Endodermal cell (in vitro differentiated cells): ENCODE measurements around the gene NNAT. TPM values are rescaled to one million over a fixed set of nuclear protein-coding genes. Genes with fewer than 3 reads are reported as not detected.
A peak's percentile ranks its signal among the peaks of the same experiment; 100 is the strongest.

Source experiments
- DNase-seq: peaks from one replicate; pipeline ENCODE4 v3.0.0-alpha.2; 2017
- H3K27ac ChIP-seq: 2 replicates; pipeline ENCODE4 v1.5.1; 2013; ENCODE audit warnings: mild to moderate bottlenecking, low read depth, low read length, moderate library complexity
- H3K27me3 ChIP-seq: 2 replicates; pipeline ENCODE4 v1.6.1; 2013; ENCODE audit warnings: mild to moderate bottlenecking, low read length, moderate library complexity; ENCODE audit not compliant: insufficient read depth, control insufficient read depth, poor library complexity, severe bottlenecking
- H3K36me3 ChIP-seq: 2 replicates; pipeline ENCODE4 v1.7.0; 2013; ENCODE audit warnings: mild to moderate bottlenecking, low read length, moderate library complexity; ENCODE audit not compliant: control insufficient read depth, insufficient read depth
- H3K4me1 ChIP-seq: one replicate; pipeline ENCODE4 v1.7.0; 2013; ENCODE audit warnings: low read length; ENCODE audit not compliant: control insufficient read depth, insufficient read depth
- H3K4me3 ChIP-seq: 2 replicates; pipeline ENCODE4 v1.5.1; 2013; ENCODE audit warnings: mild to moderate bottlenecking, low read length, moderate library complexity
- H3K9ac ChIP-seq: 2 replicates; pipeline ENCODE4 v1.6.1; 2013; ENCODE audit warnings: mild to moderate bottlenecking, low read length, moderate library complexity; ENCODE audit not compliant: poor library complexity, severe bottlenecking; ENCODE audit errors: extremely low read depth
- H3K9me3 ChIP-seq: 2 replicates; pipeline ENCODE4 v1.6.1; 2013; ENCODE audit warnings: mild to moderate bottlenecking, low read length, moderate library complexity; ENCODE audit not compliant: control insufficient read depth
- H3K27ac Mint-ChIP-seq: 2 replicates; pipeline ENCODE4 v1.8.0; 2020; ENCODE audit warnings: mixed read lengths
- H3K27me3 Mint-ChIP-seq: 2 replicates; pipeline ENCODE4 v1.8.0; 2021; ENCODE audit warnings: mild to moderate bottlenecking, mixed read lengths; ENCODE audit not compliant: insufficient read depth
- H3K36me3 Mint-ChIP-seq: 2 replicates; pipeline ENCODE4 v1.8.0; 2020; ENCODE audit warnings: low read depth, mixed read lengths
- H3K4me1 Mint-ChIP-seq: 2 replicates; pipeline ENCODE4 v1.8.0; 2020; ENCODE audit warnings: mixed read lengths
- H3K4me3 Mint-ChIP-seq: 2 replicates; pipeline ENCODE4 v1.8.0; 2020; ENCODE audit warnings: mild to moderate bottlenecking, moderate library complexity, mixed read lengths
- H3K9me3 Mint-ChIP-seq: 2 replicates; pipeline ENCODE4 v1.8.0; 2020; ENCODE audit warnings: mild to moderate bottlenecking, mixed read lengths
- CTCF ChIP-seq: fragments of 200-600 bp; sonication (generic); conservative IDR thresholded peaks from 2 replicates; pipeline ENCODE4 v1.5.0; 2021; ENCODE audit warnings: antibody characterized with exemption, mild to moderate bottlenecking
- WGBS, 2 experiments: methylation state at CpG; one replicate each; pipeline versions ENCODE4 v1.1.5 to v1.1.7; 2013; ENCODE audit warnings: missing lambda C conversion rate in 2 of 2, mixed read lengths in 1 of 2; ENCODE audit not compliant: insufficient coverage in 1 of 2, insufficient read length in 1 of 2; 5-methylcytosine and 5-hydroxymethylcytosine counted together
- total RNA-seq, 2 donors: library from RNA; stranded (reverse); fragmentation: NEBNext Ultra II Directional in 1 of 2; extraction: Animal tissue kit (Norgen Biotek cat#: 25700) in 1 of 2; gene quantifications; 2 replicates in 1 of 2; 3 replicates in 1 of 2; pipeline ENCODE4 v1.2.1, GENCODE V29; 2021

NNAT gene
- total RNA-seq, 2 donors from 2014 or later: 16.8 to 27.3 TPM

GRCh38 chr20:37562695-37563480 lies 41.8 kb downstream of the NNAT start:
- no peaks in the 10 kb centered on the region for H3K9me3 ChIP-seq
- H3K27ac ChIP-seq: no peak overlapping the region
- H3K4me3 ChIP-seq: no peak overlapping the region
- no peak for TF ChIP-seq CTCF
- Mint-ChIP-seq H3K9me3 (no peaks in the 10 kb centered on the region), H3K4me3 (no peak overlapping the region), H3K4me1 (peaks cover 13% of the 10 kb centered on the region), H3K27ac (no peak overlapping the region), H3K36me3 (no peaks in the 10 kb centered on the region), H3K27me3 (peaks cover 10% of the 10 kb centered on the region)
- DNase-seq: no peak
- H3K4me1 ChIP-seq: no peaks in the 10 kb centered on the region
- WGBS, 2 experiments: 95 to 100% methylated on average over 2 to 3 of the region's 3 CpGs
- no peak overlapping the region for H3K9ac ChIP-seq
- no peaks in the 10 kb centered on the region for H3K27me3 ChIP-seq
- H3K36me3 ChIP-seq: no peaks in the 10 kb centered on the region

GRCh38 chr20:37564016-37564387 lies 43.0 kb downstream of the NNAT start:
- Histone ChIP-seq H3K4me3 (no peak overlapping the region), H3K9me3 (no peaks in the 10 kb centered on the region), H3K27me3 (no peaks in the 10 kb centered on the region), H3K27ac (no peak overlapping the region), H3K4me1 (no peaks in the 10 kb centered on the region), H3K36me3 (no peaks in the 10 kb centered on the region), H3K9ac (no peak overlapping the region)
- H3K4me3 Mint-ChIP-seq: no peak overlapping the region
- H3K9me3 Mint-ChIP-seq: no peaks in the 10 kb centered on the region
- H3K4me1 Mint-ChIP-seq: peaks cover 17% of the 10 kb centered on the region
- 71 to 94% methylated on average over 6 to 19 of the region's 19 CpGs for WGBS, 2 experiments
- DNase-seq: no peak
- H3K27me3 Mint-ChIP-seq: peaks cover 10% of the 10 kb centered on the region
- no peaks in the 10 kb centered on the region for H3K36me3 Mint-ChIP-seq
- TF ChIP-seq CTCF: no peak
- H3K27ac Mint-ChIP-seq: no peak overlapping the region

GRCh38 chr20:37564388-37565133 lies 43.5 kb downstream of the NNAT start:
- Mint-ChIP-seq H3K36me3 (no peaks in the 10 kb centered on the region), H3K4me3 (no peak overlapping the region), H3K27ac (no peak overlapping the region), H3K4me1 (peaks cover 17% of the 10 kb centered on the region), H3K9me3 (no peaks in the 10 kb centered on the region), H3K27me3 (peaks cover 10% of the 10 kb centered on the region)
- DNase-seq: peak; percentile 91
- peak; percentile 99 for TF ChIP-seq CTCF
- Histone ChIP-seq H3K27me3 (no peaks in the 10 kb centered on the region), H3K27ac (no peak overlapping the region), H3K4me3 (no peak overlapping the region), H3K9me3 (no peaks in the 10 kb centered on the region), H3K4me1 (no peaks in the 10 kb centered on the region), H3K9ac (no peak overlapping the region), H3K36me3 (no peaks in the 10 kb centered on the region)
- 18 to 73% methylated on average over 4 to 34 of the region's 34 CpGs for WGBS, 2 experiments
